Measurements from ENCODE around the gene SLC46A1. TPM values are rescaled to one million over a fixed set of nuclear protein-coding genes. Genes with fewer than 3 reads are reported as not detected.
A peak's percentile ranks its signal among the peaks of the same experiment; 100 is the strongest.

Gene SLC46A1
- total and polyA plus RNA-seq, 9 of the 15 experiments (the other 6 are each of a cell fraction or from before 2014, with no cell fraction given) = 0.24 to 5.5 (median 3.1) TPM

DNA sequence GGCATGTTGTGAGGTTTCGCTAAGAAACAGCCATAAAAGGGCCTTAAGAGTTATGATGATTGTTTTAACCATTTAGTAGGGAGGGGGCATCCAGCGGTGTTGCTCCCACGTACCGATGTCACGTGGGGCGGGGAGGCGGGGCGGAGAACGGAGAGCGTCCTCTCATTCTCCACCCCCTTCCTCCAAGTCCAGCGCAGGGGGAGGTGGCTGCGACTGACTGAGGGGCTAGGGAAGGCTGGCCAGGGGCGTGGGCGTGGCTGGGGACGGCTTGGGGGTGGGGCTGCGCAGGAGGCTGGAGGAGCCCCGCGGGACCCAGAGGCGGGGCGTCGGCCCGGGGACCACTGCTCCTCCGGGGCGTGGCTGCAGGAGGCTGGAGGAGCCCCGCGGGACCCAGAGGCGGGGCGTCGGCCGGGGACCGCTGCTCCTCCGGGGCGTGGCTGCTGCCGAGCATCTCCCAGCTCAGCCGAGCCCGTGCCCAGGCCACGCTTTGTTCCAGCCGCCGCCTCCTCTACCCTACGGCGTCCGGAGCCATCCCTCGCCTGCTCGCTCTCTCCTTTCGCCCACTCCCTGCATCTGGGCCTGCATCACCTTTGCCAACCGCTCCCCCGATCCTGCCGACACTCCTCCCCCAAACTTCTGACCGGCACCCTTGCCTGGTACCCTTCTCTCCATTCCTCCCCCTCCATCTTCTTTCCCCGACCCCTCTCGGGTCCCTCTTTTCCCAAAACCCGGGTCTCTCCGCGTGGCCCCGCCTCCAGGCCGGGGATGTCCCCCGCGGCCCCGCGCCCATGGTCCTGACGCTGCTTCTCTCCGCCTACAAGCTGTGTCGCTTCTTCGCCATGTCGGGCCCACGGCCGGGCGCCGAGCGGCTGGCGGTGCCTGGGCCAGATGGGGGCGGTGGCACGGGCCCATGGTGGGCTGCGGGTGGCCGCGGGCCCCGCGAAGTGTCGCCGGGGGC is 34.5 kb downstream of the SLC46A1 start, which contains the start of gene SARM1:
Gene SARM1, plus strand, starts transcription at position 450 of the 958 bp plus-strand sequence. Its CDS starts 339 bp downstream, at position 789.
- no peaks in the 10 kb centered on the region for H3K79me2 ChIP-seq (ENCODE audit: control insufficient read depth, insufficient read depth, low read length)
- ATAC-seq = peak; percentile 97
- intact Hi-C loops (cut with micrococcal nuclease) = no loop called here
- H3K4me1 ChIP-seq (replicated peaks in 1 of 2; ENCODE audit: control insufficient read depth in 2 of 2, insufficient read depth in 2 of 2, low read length in 2 of 2) = peaks cover 16 to 38% of the 10 kb centered on the region in 2 experiments
- H3K9ac ChIP-seq (ENCODE audit: insufficient read depth in 1 of 2, low read depth in 2 of 2, low read length in 2 of 2) = peak within 1 kb of the TSS in 1 of 2 experiments; percentile 6; a peak in 1 of 4 replicates
- H3K9me3 ChIP-seq (replicated peaks; ENCODE audit: control insufficient read depth, insufficient read depth, low read depth, low read length) = no peaks in the 10 kb centered on the region
- in situ Hi-C loops (cut with MboI) = no loop called here
- peak within 1 kb of the TSS; percentile 41 for H3K4me2 ChIP-seq (ENCODE audit: insufficient read depth, low read length)
- peak within 1 kb of the TSS; percentile 11; the same call in 1 of the 2 replicates for H2AFZ ChIP-seq (ENCODE audit: low read depth, low read length)
- H3K36me3 ChIP-seq (ENCODE audit: control insufficient read depth, insufficient read depth, low read length) = no peaks in the 10 kb centered on the region
- peaks cover 5% of the 10 kb centered on the region for H3K9me1 ChIP-seq (ENCODE audit: control insufficient read depth, insufficient read depth, low read length)
- CTCF ChIA-PET (ENCODE audit: low intra/inter-chr PET ratio) = no interaction called here
- 11% methylated on average over 38 of the region's 80 CpGs for WGBS (ENCODE audit: insufficient coverage, low coverage, missing lambda C conversion rate)
- peak within 1 kb of the TSS; percentile 29 for H3K4me3 ChIP-seq
- POLR2A ChIA-PET = interaction anchor here (0.6 to 1.1 kb wide), 4 partner anchors 36 to 132 kb away, joined by 3 read pairs; partner anchors contain the start of gene TNFAIP1
- no peak within 1 kb of the TSS for H3K27ac ChIP-seq (ENCODE audit: extremely low read depth, low read depth, low read length)
- peak; percentile 75 for FAIRE-seq
- no TSS peak for BruUV-seq (replicated peaks)
- H4K20me1 ChIP-seq (replicated peaks; ENCODE audit: control insufficient read depth, insufficient read depth, low read length) = peaks cover 14% of the 10 kb centered on the region
- peak; percentile 88 to 94 (median 90) for DNase-seq (ENCODE audit: extremely low read depth in 1 of 4, low spot score in 3 of 4)
- peaks cover 0 to 4% of the 10 kb centered on the region in 2 experiments; a peak in 1 of 5 replicates for H3K27me3 ChIP-seq (ENCODE audit: control insufficient read depth in 2 of 2, insufficient read depth in 2 of 2, low read length in 2 of 2)
- TF ChIP-seq, protein P1, sequence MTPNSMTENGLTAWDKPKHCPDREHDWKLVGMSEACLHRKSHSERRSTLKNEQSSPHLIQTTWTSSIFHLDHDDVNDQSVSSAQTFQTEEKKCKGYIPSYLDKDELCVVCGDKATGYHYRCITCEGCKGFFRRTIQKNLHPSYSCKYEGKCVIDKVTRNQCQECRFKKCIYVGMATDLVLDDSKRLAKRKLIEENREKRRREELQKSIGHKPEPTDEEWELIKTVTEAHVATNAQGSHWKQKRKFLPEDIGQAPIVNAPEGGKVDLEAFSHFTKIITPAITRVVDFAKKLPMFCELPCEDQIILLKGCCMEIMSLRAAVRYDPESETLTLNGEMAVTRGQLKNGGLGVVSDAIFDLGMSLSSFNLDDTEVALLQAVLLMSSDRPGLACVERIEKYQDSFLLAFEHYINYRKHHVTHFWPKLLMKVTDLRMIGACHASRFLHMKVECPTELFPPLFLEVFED (CRISPR knock-in tag; conservative IDR thresholded peaks at IDR 0.05) = 0 out of 2 replicates have a peak, but pooled peaks have one; percentile 5
- TF ChIP-seq HMBOX1 (IDR thresholded peaks at IDR 0.05) (no peak), CXXC5 (CRISPR knock-in tag; IDR thresholded peaks at IDR 0.05) (peak; percentile 42), TRIM24 (IDR thresholded peaks at IDR 0.05) (no peak), RFX5 (IDR thresholded peaks at IDR 0.05; ENCODE audit: low read depth, low read length) (no peak), VEZF1 (CRISPR knock-in tag; IDR thresholded peaks at IDR 0.05) (peak; percentile 67), TFE3 (CRISPR knock-in tag; IDR thresholded peaks at IDR 0.05) (peak; percentile 59), CBX2 (IDR thresholded peaks at IDR 0.05; ENCODE audit: insufficient read depth, low read length, poor library complexity, severe bottlenecking) (no peak), HNRNPUL1 (IDR thresholded peaks at IDR 0.05; ENCODE audit: low read length) (no peak), CHD2 (IDR thresholded peaks at IDR 0.05; ENCODE audit: low read depth, low read length) (no peak), ZNF165 (CRISPR knock-in tag; IDR thresholded peaks at IDR 0.05; ENCODE audit: borderline replicate concordance) (no peak), GTF2E2 (tag; IDR thresholded peaks at IDR 0.05) (no peak)
- TF ChIP-seq, protein P2, sequence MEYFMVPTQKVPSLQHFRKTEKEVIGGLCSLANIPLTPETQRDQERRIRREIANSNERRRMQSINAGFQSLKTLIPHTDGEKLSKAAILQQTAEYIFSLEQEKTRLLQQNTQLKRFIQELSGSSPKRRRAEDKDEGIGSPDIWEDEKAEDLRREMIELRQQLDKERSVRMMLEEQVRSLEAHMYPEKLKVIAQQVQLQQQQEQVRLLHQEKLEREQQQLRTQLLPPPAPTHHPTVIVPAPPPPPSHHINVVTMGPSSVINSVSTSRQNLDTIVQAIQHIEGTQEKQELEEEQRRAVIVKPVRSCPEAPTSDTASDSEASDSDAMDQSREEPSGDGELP (CRISPR knock-in tag; IDR thresholded peaks at IDR 0.05; ENCODE audit: borderline replicate concordance) = 0 out of 2 replicates have a peak, but pooled peaks have one; percentile 21

Data from K562 (cell line).